Stomach (tissue), 9 donors: ENCODE data around the gene ECSCR. TPM values are rescaled to one million over a fixed set of nuclear protein-coding genes. Genes with fewer than 3 reads are reported as not detected.

Experiments used
- DNase-seq, 2 donors: peaks; one replicate each; pipeline versions ENCODE4 v3.0.0 to v3.0.0-alpha.2; 2013 to 2019
- H3K27ac ChIP-seq, 5 donors: fragments of 200-600 bp in 4 of 5; sonication (generic) in 4 of 5; one replicate each; pipeline ENCODE4 v1.5.1; 2013 to 2019; ENCODE audit warnings: mild to moderate bottlenecking in 1 of 5, moderate library complexity in 1 of 5
- H3K27me3 ChIP-seq, 3 donors: fragments of 200-600 bp; sonication (generic); one replicate each; pipeline ENCODE4 v1.5.1; 2017 to 2019; ENCODE audit warnings: mixed run types in 1 of 3
- H3K36me3 ChIP-seq, 4 donors: fragments of 200-600 bp; sonication (generic); 1 replicate in 3 of 4; 2 replicates in 1 of 4; pipeline ENCODE4 v1.5.1; 2016 to 2019
- H3K4me1 ChIP-seq, 4 donors: fragments of 200-600 bp; sonication (generic); one replicate each; pipeline ENCODE4 v1.5.1; 2016 to 2019
- H3K4me3 ChIP-seq, 4 donors: fragments of 200-600 bp; sonication (generic) in 3 of 4; one replicate each; pipeline ENCODE4 v1.5.1; 2016 to 2019; ENCODE audit warnings: mild to moderate bottlenecking in 1 of 4
- H3K9me3 ChIP-seq, 4 donors: fragments of 200-600 bp; sonication (generic); one replicate each; pipeline ENCODE4 v1.5.1; 2016 to 2019
- CTCF ChIP-seq, 7 experiments: fragments of 450-650 bp in 4 of 7; fragments of 200-600 bp in 3 of 7; sonication (generic) in 3 of 7; IDR thresholded peaks; one replicate each; pipeline ENCODE4 v1.5.1; 2016 to 2019; ENCODE audit warnings: antibody characterized with exemption in 7 of 7, control low read depth in 2 of 7, mild to moderate bottlenecking in 1 of 7
- EP300 ChIP-seq: sonication (generic); formaldehyde crosslinking; IDR thresholded peaks from one replicate; pipeline ENCODE4 v1.6.1; 2017; ENCODE audit warnings: antibody characterized with exemption
- POLR2A ChIP-seq, 4 donors: fragments of 450-650 bp; IDR thresholded peaks; one replicate each; pipeline ENCODE4 v1.6.1; 2016; ENCODE audit warnings: antibody characterized with exemption in 4 of 4, control low read depth in 2 of 4, mild to moderate bottlenecking in 1 of 4, moderate library complexity in 1 of 4
- POLR2AphosphoS5 ChIP-seq, 3 donors: sonication (generic); formaldehyde crosslinking; IDR thresholded peaks; one replicate each; pipeline ENCODE4 v1.6.1; 2016; ENCODE audit warnings: antibody characterized with exemption in 3 of 3
- WGBS, 5 donors: extraction: QIAGEN DNeasy Blood & Tissue Kit in 3 of 5; methylation state at CpG; one replicate each; pipeline versions ENCODE4 v1.1.5 to v1.1.7; 2013 to 2018; 5-methylcytosine and 5-hydroxymethylcytosine counted together
- intact Hi-C: fragments of 100-400 bp; cut with DNase I; formaldehyde crosslinking; loops from one replicate; pipeline ENCODE4 v1.15.1; 2023; ENCODE audit warnings: low total_unique reads
- polyA plus RNA-seq, 3 donors: library from polyadenylated mRNA; stranded (reverse); fragments of 200-250 nt; gene quantifications; one replicate each; pipeline ENCODE4 v1.2.3, GENCODE V29; 2013
- total RNA-seq, 5 donors: library from RNA; depleted of rRNA; stranded (reverse); fragments of >200 nt; gene quantifications; one replicate each; pipeline versions ENCODE4 v1.1.0 to v1.2.3, GENCODE V29; 2014 to 2016
- donor health status: healthy with polysubstance abuse.
- donor health status: Bipolar disorder and iron deficiency.
- donor health status: healthy.

Gene ECSCR
- total and polyA plus RNA-seq, 8 donors: 5.4 to 15.2 (median 8.6) TPM; not detected in 2

GRCh38 chr5:139456776-139457175 lies 5.8 kb downstream of the ECSCR start:
- Histone ChIP-seq H3K9me3 (no peaks in the 10 kb centered on the region), H3K36me3 (no peaks in the 10 kb centered on the region), H3K4me1 (peaks cover 10 to 24% (median 15%) of the 10 kb centered on the region in 4 donors), H3K4me3 (no peak overlapping the region), H3K27me3 (no peaks in the 10 kb centered on the region), H3K27ac (no peak overlapping the region)
- DNase-seq: no peak
- TF ChIP-seq EP300 (no peak), POLR2AphosphoS5 (IDR thresholded peaks at IDR 0.05) (no peak), CTCF (IDR thresholded peaks at IDR 0.05) (no peak), POLR2A (IDR thresholded peaks at IDR 0.05) (no peak)
- WGBS, 5 donors: 92 to 95% (median 93%) methylated on average over 11 to 12 of the region's 12 CpGs
- intact Hi-C loops: no loop called here

GRCh38 chr5:139454568-139455290 lies 7.8 kb downstream of the ECSCR start:
- WGBS, 5 donors: 78 to 89% (median 82%) methylated on average over 11 of the region's 11 CpGs
- H3K27me3 ChIP-seq: no peaks in the 10 kb centered on the region

GRCh38 chr5:139453683-139454567 lies 8.6 kb downstream of the ECSCR start:
- peaks cover under 1 to 11% (median 4%) of the 10 kb centered on the region in 4 donors for H3K4me1 ChIP-seq
- no peak for DNase-seq
- 75 to 83% (median 78%) methylated on average over 3 of the region's 3 CpGs for WGBS, 5 donors
- no peaks in the 10 kb centered on the region for H3K9me3 ChIP-seq
- no peaks in the 10 kb centered on the region for H3K27me3 ChIP-seq
- no peak overlapping the region for H3K27ac ChIP-seq
- no peak overlapping the region for H3K4me3 ChIP-seq
- no peak for TF ChIP-seq EP300
- TF ChIP-seq CTCF (IDR thresholded peaks at IDR 0.05): no peak
- TF ChIP-seq POLR2AphosphoS5 (IDR thresholded peaks at IDR 0.05): no peak
- TF ChIP-seq POLR2A (IDR thresholded peaks at IDR 0.05): no peak
- H3K36me3 ChIP-seq: no peaks in the 10 kb centered on the region
- intact Hi-C loops: no loop called here

More at GRCh38 chr5:139454568-139455290, 7.8 kb downstream of the ECSCR start:
- H3K9me3 ChIP-seq: no peaks in the 10 kb centered on the region
- no peak for TF ChIP-seq POLR2A (IDR thresholded peaks at IDR 0.05)
- no peak for TF ChIP-seq POLR2AphosphoS5 (IDR thresholded peaks at IDR 0.05)
- TF ChIP-seq CTCF (IDR thresholded peaks at IDR 0.05): no peak
- no peak for TF ChIP-seq EP300
- no peak for DNase-seq
- intact Hi-C loops: no loop called here
- H3K4me1 ChIP-seq: peaks cover 9 to 19% (median 12%) of the 10 kb centered on the region in 4 donors
- H3K4me3 ChIP-seq: no peak overlapping the region
- H3K27ac ChIP-seq: no peak overlapping the region
- H3K36me3 ChIP-seq: no peaks in the 10 kb centered on the region

- no peak for DNase-seq
- H3K27me3 ChIP-seq: no peaks in the 10 kb centered on the region
- no peak overlapping the region for H3K4me3 ChIP-seq
- WGBS, 5 donors: 73 to 83% (median 79%) methylated on average over 3 of the region's 3 CpGs
- no peaks in the 10 kb centered on the region for H3K4me1 ChIP-seq
- no peaks in the 10 kb centered on the region for H3K36me3 ChIP-seq
- no peaks in the 10 kb centered on the region for H3K9me3 ChIP-seq
- intact Hi-C loops: no loop called here
- H3K27ac ChIP-seq: no peak overlapping the region
- TF ChIP-seq CTCF (IDR thresholded peaks at IDR 0.05): no peak
- no peak for TF ChIP-seq POLR2A (IDR thresholded peaks at IDR 0.05)
- TF ChIP-seq POLR2AphosphoS5 (IDR thresholded peaks at IDR 0.05): no peak
- no peak for TF ChIP-seq EP300
Observed at GRCh38 chr5:139451878-139452660, 10.5 kb downstream of the ECSCR start.
